Muscle layer of colon (tissue), 2 donors: ENCODE results near the gene METTL26.
A peak's percentile ranks its signal among the peaks of the same experiment; 100 is the strongest.

ENCODE experiments used
- H3K27ac ChIP-seq: one replicate; pipeline ENCODE4 v1.7.0; 2013; ENCODE audit warnings: low read depth, mild to moderate bottlenecking, low read length, moderate library complexity
- H3K27me3 ChIP-seq, 2 donors: one replicate each; pipeline ENCODE4 v1.7.0; 2013; ENCODE audit warnings: low read length in 2 of 2, mild to moderate bottlenecking in 2 of 2; ENCODE audit not compliant: insufficient read depth in 2 of 2, control insufficient read depth in 1 of 2
- H3K36me3 ChIP-seq: one replicate; pipeline ENCODE4 v1.7.0; 2013; ENCODE audit warnings: mild to moderate bottlenecking, low read length; ENCODE audit not compliant: insufficient read depth
- H3K4me1 ChIP-seq: one replicate; pipeline ENCODE4 v1.7.0; 2013; ENCODE audit warnings: mild to moderate bottlenecking, low read length; ENCODE audit not compliant: insufficient read depth
- H3K4me3 ChIP-seq, 2 donors: one replicate each; pipeline ENCODE4 v1.7.0; 2013; ENCODE audit warnings: low read length in 2 of 2, low read depth in 1 of 2, mild to moderate bottlenecking in 1 of 2, moderate library complexity in 1 of 2
- H3K9ac ChIP-seq: one replicate; pipeline ENCODE4 v1.7.0; 2013; ENCODE audit warnings: low read length
- H3K9me3 ChIP-seq: one replicate; pipeline ENCODE4 v1.7.0; 2013; ENCODE audit warnings: mild to moderate bottlenecking, low read length
- donor health status: abdominal sarcoma.
- donor health status: Adenocarcinoma of cecum.

The METTL26 gene

GRCh38 chr16:672851-673250 is 36.7 kb upstream of the METTL26 start:
- peaks cover 19% of the 10 kb centered on the region for H3K4me1 ChIP-seq
- H3K27ac ChIP-seq: no peak overlapping the region
- H3K9me3 ChIP-seq: no peaks in the 10 kb centered on the region
- H3K4me3 ChIP-seq: no peak overlapping the region
- peaks cover 0 to 4% of the 10 kb centered on the region in 2 donors for H3K27me3 ChIP-seq
- no peak overlapping the region for H3K9ac ChIP-seq
- peaks cover 32% of the 10 kb centered on the region for H3K36me3 ChIP-seq

- Histone ChIP-seq H3K27ac (no peak overlapping the region), H3K9ac (no peak overlapping the region), H3K36me3 (peaks cover 32% of the 10 kb centered on the region), H3K27me3 (peaks cover 0 to 3% of the 10 kb centered on the region in 2 donors), H3K4me1 (peaks cover 23% of the 10 kb centered on the region), H3K9me3 (no peaks in the 10 kb centered on the region), H3K4me3 (no peak overlapping the region)
Observed at GRCh38 chr16:672371-672770, 36.3 kb upstream of the METTL26 start.

GRCh38 chr16:671353-672131 is 35.4 kb upstream of the METTL26 start:
- H3K4me3 ChIP-seq: no peak overlapping the region
- peaks cover 25% of the 10 kb centered on the region for H3K4me1 ChIP-seq
- H3K9ac ChIP-seq: no peak overlapping the region
- H3K36me3 ChIP-seq: peaks cover 32% of the 10 kb centered on the region
- no peaks in the 10 kb centered on the region for H3K9me3 ChIP-seq
- no peaks in the 10 kb centered on the region for H3K27me3 ChIP-seq
- H3K27ac ChIP-seq: no peak overlapping the region

- no peak overlapping the region for H3K9ac ChIP-seq
- peaks cover 32% of the 10 kb centered on the region for H3K36me3 ChIP-seq
- no peaks in the 10 kb centered on the region for H3K9me3 ChIP-seq
- no peak overlapping the region for H3K27ac ChIP-seq
- H3K4me1 ChIP-seq: peaks cover 25% of the 10 kb centered on the region
- H3K27me3 ChIP-seq: no peaks in the 10 kb centered on the region
- H3K4me3 ChIP-seq: no peak overlapping the region
Observed at GRCh38 chr16:670485-671352, 34.6 kb upstream of the METTL26 start.

GRCh38 chr16:669666-670065 is 33.6 kb upstream of the METTL26 start:
- H3K27ac ChIP-seq: no peak overlapping the region
- H3K27me3 ChIP-seq: no peaks in the 10 kb centered on the region
- H3K9me3 ChIP-seq: no peaks in the 10 kb centered on the region
- peaks cover 32% of the 10 kb centered on the region for H3K36me3 ChIP-seq
- no peak overlapping the region for H3K4me3 ChIP-seq
- peaks cover 18% of the 10 kb centered on the region for H3K4me1 ChIP-seq
- no peak overlapping the region for H3K9ac ChIP-seq

- peak overlapping the region; percentile 85 for H3K27ac ChIP-seq
- H3K36me3 ChIP-seq: peaks cover 32% of the 10 kb centered on the region
- no peaks in the 10 kb centered on the region for H3K9me3 ChIP-seq
- H3K9ac ChIP-seq: peak overlapping the region; percentile 57
- peaks cover 17% of the 10 kb centered on the region for H3K4me1 ChIP-seq
- peak overlapping the region; percentile 63 to 89 for H3K4me3 ChIP-seq
- H3K27me3 ChIP-seq: no peaks in the 10 kb centered on the region
Observed at GRCh38 chr16:668519-669171, 32.5 kb upstream of the METTL26 start.

- no peaks in the 10 kb centered on the region for H3K27me3 ChIP-seq
Observed at GRCh38 chr16:667780-668518, 31.8 kb upstream of the METTL26 start, which contains the start of gene RHOT2. Gene RHOT2, plus strand, starts transcription at chr16:668132. Its CDS starts 68 bp downstream, at chr16:668200.

GRCh38 chr16:667113-667779 is 31.1 kb upstream of the METTL26 start:
- H3K4me1 ChIP-seq: peaks cover 17% of the 10 kb centered on the region
- no peaks in the 10 kb centered on the region for H3K9me3 ChIP-seq
- H3K27me3 ChIP-seq: no peaks in the 10 kb centered on the region
- peaks cover 23% of the 10 kb centered on the region for H3K36me3 ChIP-seq
- no peak overlapping the region for H3K9ac ChIP-seq
- H3K27ac ChIP-seq: peak overlapping the region; percentile 39
- no peak overlapping the region for H3K4me3 ChIP-seq

More at GRCh38 chr16:667780-668518, 31.8 kb upstream of the METTL26 start, which contains the start of gene RHOT2:
- Histone ChIP-seq H3K9me3 (no peaks in the 10 kb centered on the region), H3K9ac (peak within 1 kb of the TSS; percentile 57), H3K4me1 (peaks cover 17% of the 10 kb centered on the region), H3K36me3 (peaks cover 30% of the 10 kb centered on the region), H3K27ac (peak within 1 kb of the TSS; percentile 85), H3K4me3 (peak within 1 kb of the TSS; percentile 63 to 89)

- Histone ChIP-seq H3K9me3 (no peaks in the 10 kb centered on the region), H3K27ac (no peak overlapping the region), H3K4me3 (no peak overlapping the region), H3K9ac (no peak overlapping the region), H3K36me3 (peaks cover 18% of the 10 kb centered on the region), H3K27me3 (no peaks in the 10 kb centered on the region), H3K4me1 (peaks cover 17% of the 10 kb centered on the region)
Observed at GRCh38 chr16:666572-666971, 30.5 kb upstream of the METTL26 start.

GRCh38 chr16:662597-662996 is 26.5 kb upstream of the METTL26 start:
- peaks cover 16% of the 10 kb centered on the region for H3K4me1 ChIP-seq
- no peaks in the 10 kb centered on the region for H3K27me3 ChIP-seq
- H3K4me3 ChIP-seq: no peak overlapping the region
- no peaks in the 10 kb centered on the region for H3K36me3 ChIP-seq
- H3K27ac ChIP-seq: no peak overlapping the region
- H3K9me3 ChIP-seq: no peaks in the 10 kb centered on the region
- H3K9ac ChIP-seq: no peak overlapping the region
